ENCODE data around the gene SUFU. TPM values are rescaled to one million over a fixed set of nuclear protein-coding genes. Genes with fewer than 3 reads are reported as not detected.

The SUFU gene
- total and polyA plus RNA-seq, 4 donors = 3.5 to 14.8 (median 9.8) TPM

DNA sequence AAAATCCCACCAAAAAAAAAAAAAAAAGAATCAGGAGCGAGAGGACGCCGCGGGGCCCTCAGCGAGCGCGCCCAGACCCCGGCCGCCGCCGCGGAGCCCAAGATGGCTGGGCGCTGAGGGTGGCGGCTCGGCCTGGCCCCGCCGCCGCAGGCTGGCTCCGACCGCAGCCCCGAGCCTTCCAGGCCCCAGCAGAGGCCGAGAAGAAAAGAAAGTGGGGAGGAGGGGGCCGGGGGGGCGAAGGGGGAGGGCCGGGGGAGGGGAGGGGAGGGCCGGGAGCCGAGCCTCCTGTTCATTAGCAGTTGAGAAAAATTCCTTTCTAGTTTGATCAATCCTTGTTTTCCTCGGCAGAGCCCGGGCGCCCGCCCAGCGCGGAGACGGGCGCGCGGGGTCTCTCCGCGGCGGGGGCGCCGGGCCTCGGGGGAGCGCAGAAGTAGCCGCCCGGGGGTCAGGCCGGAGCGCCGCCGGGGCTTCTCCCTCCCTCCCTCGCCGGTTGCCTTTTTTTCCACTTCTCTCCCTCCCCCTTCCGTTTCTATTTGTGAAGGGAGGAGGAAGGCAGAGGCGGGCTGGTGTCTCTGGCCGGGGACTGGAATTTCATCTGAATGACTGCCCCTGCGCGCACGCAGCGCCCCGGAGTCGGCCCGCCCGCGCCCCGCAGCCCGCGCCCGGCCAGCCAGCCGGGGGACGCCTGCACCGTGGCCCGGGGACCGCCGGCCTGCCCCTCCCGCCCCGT, 139.7 kb downstream of the SUFU start:
- H3K36me3 ChIP-seq (ENCODE audit: control insufficient read depth in 4 of 4, insufficient read depth in 4 of 4, low read length in 4 of 4) = peaks cover 0 to 8% (median 0%) of the 10 kb centered on the region in 4 donors
- no peaks in the 10 kb centered on the region for H3K27me3 ChIP-seq (ENCODE audit: control insufficient read depth in 3 of 3, insufficient read depth in 3 of 3, low read length in 2 of 3)
- H3K9me3 ChIP-seq (ENCODE audit: control insufficient read depth in 4 of 4, insufficient read depth in 3 of 4, low read length in 3 of 4) = no peaks in the 10 kb centered on the region
- H3K9ac ChIP-seq (ENCODE audit: insufficient read depth in 1 of 2, low read length in 2 of 2) = peak overlapping the region in 1 of 2 donors; percentile 73
- TF ChIP-seq, protein P1, sequence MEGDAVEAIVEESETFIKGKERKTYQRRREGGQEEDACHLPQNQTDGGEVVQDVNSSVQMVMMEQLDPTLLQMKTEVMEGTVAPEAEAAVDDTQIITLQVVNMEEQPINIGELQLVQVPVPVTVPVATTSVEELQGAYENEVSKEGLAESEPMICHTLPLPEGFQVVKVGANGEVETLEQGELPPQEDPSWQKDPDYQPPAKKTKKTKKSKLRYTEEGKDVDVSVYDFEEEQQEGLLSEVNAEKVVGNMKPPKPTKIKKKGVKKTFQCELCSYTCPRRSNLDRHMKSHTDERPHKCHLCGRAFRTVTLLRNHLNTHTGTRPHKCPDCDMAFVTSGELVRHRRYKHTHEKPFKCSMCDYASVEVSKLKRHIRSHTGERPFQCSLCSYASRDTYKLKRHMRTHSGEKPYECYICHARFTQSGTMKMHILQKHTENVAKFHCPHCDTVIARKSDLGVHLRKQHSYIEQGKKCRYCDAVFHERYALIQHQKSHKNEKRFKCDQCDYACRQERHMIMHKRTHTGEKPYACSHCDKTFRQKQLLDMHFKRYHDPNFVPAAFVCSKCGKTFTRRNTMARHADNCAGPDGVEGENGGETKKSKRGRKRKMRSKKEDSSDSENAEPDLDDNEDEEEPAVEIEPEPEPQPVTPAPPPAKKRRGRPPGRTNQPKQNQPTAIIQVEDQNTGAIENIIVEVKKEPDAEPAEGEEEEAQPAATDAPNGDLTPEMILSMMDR (IDR thresholded peaks at IDR 0.05; ENCODE audit: control extremely low read depth, extremely low read depth) = no peak
- DNase-seq (peak; percentile 84 to 90 (median 86)), ATAC-seq (ENCODE audit: insufficient read depth, low FRiP score) (no peak)
- H3K4me3 ChIP-seq = peak overlapping the region; percentile 87
- peaks cover 13 to 33% (median 18%) of the 10 kb centered on the region in 5 donors for H3K4me1 ChIP-seq (ENCODE audit: control insufficient read depth in 5 of 5, insufficient read depth in 5 of 5, low read length in 5 of 5)
- 0 to 1% methylated on average over 40 to 75 of the region's 76 CpGs for WGBS, 2 donors
- peak overlapping the region; percentile 98 to 100 for H3K27ac ChIP-seq (ENCODE audit: low read depth in 1 of 2, low read length in 1 of 2)

DNA sequence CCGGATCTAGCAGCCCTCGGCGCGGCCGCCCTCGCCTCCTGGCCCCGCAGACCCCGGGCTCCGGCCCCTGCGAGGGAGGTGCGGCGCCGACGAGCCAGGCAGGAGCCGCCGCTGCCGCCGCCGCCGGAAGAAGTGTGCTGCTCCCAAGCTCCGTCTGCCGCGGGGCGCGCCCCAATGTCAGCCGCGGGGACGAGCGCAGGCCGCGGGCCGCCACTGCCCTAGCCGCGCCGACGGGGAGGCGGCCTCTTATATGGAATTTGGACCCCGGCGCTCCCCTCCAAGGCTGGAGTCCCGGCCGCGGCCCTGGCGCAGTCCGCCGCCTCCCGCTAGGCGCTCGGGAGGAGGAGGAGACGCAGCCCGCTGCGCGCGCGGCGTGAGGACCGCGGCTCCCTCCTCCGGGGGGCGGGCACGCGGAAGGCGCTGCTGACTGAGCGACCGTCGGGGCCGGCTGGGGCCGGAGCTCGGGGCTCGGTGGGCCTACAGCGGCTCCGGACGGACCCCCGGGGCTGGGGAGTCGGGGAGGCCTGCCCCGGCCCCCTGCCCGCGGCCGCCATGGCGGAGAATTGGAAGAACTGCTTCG, 140.4 kb downstream of the SUFU start, which contains the start of gene TRIM8:
TRIM8 (plus strand) TSS at position 414 of the 580 bp plus-strand sequence; CDS start at position 553, 139 bp downstream.
- TF ChIP-seq, protein P1 (IDR thresholded peaks at IDR 0.05; ENCODE audit: control extremely low read depth, extremely low read depth) = no peak
- H3K9ac ChIP-seq (ENCODE audit: insufficient read depth in 1 of 2, low read length in 2 of 2) = peak within 1 kb of the TSS; percentile 73 to 93
- H3K27ac ChIP-seq (ENCODE audit: low read depth in 1 of 2, low read length in 1 of 2) = peak within 1 kb of the TSS; percentile 98 to 100
- no peaks in the 10 kb centered on the region for H3K27me3 ChIP-seq (ENCODE audit: control insufficient read depth in 3 of 3, insufficient read depth in 3 of 3, low read length in 2 of 3)
- ATAC-seq (ENCODE audit: insufficient read depth, low FRiP score) (no peak), DNase-seq (peak; percentile 55 to 67 (median 61))
- H3K4me3 ChIP-seq = peak within 1 kb of the TSS; percentile 87
- 0% methylated on average over 58 to 80 of the region's 80 CpGs for WGBS, 2 donors
- no peaks in the 10 kb centered on the region for H3K9me3 ChIP-seq (ENCODE audit: control insufficient read depth in 4 of 4, insufficient read depth in 3 of 4, low read length in 3 of 4)
- H3K36me3 ChIP-seq (ENCODE audit: control insufficient read depth in 4 of 4, insufficient read depth in 4 of 4, low read length in 4 of 4) = peaks cover 0 to 12% (median 0%) of the 10 kb centered on the region in 4 donors
- H3K4me1 ChIP-seq (ENCODE audit: control insufficient read depth in 5 of 5, insufficient read depth in 5 of 5, low read length in 5 of 5) = peaks cover 17 to 39% (median 25%) of the 10 kb centered on the region in 5 donors

DNA sequence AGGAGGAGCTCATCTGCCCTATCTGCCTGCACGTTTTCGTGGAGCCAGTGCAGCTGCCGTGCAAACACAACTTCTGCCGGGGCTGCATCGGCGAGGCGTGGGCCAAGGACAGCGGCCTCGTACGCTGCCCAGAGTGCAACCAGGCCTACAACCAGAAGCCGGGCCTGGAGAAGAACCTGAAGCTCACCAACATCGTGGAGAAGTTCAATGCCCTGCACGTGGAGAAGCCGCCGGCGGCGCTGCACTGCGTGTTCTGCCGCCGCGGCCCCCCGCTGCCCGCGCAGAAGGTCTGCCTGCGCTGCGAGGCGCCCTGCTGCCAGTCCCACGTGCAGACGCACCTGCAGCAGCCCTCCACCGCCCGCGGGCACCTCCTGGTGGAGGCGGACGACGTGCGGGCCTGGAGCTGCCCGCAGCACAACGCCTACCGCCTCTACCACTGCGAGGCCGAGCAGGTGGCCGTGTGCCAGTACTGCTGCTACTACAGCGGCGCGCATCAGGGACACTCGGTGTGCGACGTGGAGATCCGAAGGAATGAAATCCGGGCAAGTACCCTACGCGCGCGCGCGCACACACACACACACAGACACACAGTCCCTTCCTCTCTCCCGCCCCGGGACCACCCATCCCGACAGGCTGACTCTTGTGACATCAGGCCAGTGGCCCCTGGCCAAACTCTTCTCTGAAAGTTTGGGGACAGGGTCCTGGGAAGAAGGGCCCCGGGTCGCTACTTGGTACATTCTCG, 141.0 kb downstream of the SUFU start:
- no peaks in the 10 kb centered on the region for H3K27me3 ChIP-seq (ENCODE audit: control insufficient read depth in 3 of 3, insufficient read depth in 3 of 3, low read length in 2 of 3)
- peak overlapping the region; percentile 64 to 93 for H3K9ac ChIP-seq (ENCODE audit: insufficient read depth in 1 of 2, low read length in 2 of 2)
- 0 to 1% methylated on average over 62 of the region's 62 CpGs for WGBS, 2 donors
- H3K27ac ChIP-seq (ENCODE audit: low read depth in 1 of 2, low read length in 1 of 2) = peak overlapping the region; percentile 96 to 100
- TF ChIP-seq, protein P1 (IDR thresholded peaks at IDR 0.05; ENCODE audit: control extremely low read depth, extremely low read depth) = peak; percentile 15
- H3K9me3 ChIP-seq (ENCODE audit: control insufficient read depth in 4 of 4, insufficient read depth in 3 of 4, low read length in 3 of 4) = no peaks in the 10 kb centered on the region
- H3K4me3 ChIP-seq = peak overlapping the region; percentile 87
- peak; percentile 86 to 87 (median 86) for DNase-seq
- peaks cover 17 to 46% (median 30%) of the 10 kb centered on the region in 5 donors for H3K4me1 ChIP-seq (ENCODE audit: control insufficient read depth in 5 of 5, insufficient read depth in 5 of 5, low read length in 5 of 5)
- peaks cover 0 to 12% (median 0%) of the 10 kb centered on the region in 4 donors for H3K36me3 ChIP-seq (ENCODE audit: control insufficient read depth in 4 of 4, insufficient read depth in 4 of 4, low read length in 4 of 4)
- ATAC-seq (ENCODE audit: insufficient read depth, low FRiP score) = peak; percentile 3

All from lung (tissue), 12 donors.